ENCODE data around the gene RO60. TPM values are rescaled to one million over a fixed set of nuclear protein-coding genes. Genes with fewer than 3 reads are reported as not detected.
"Not testable (repeated sequence)": the region's sequence is repeated elsewhere in the genome, so short reads cannot be mapped to it uniquely, and the experiment has no call there.

Gene RO60
- 10 to 100 TPM; 36.4 to 47.2 TPM for total RNA-seq
- long read RNA-seq, full-length matches to known transcripts, result 47 of 59 reads
- long read RNA-seq, partial matches to known transcripts, result 2 of 59 reads
- long read RNA-seq, other reads (novel, unspliced or antisense), result 10 of 59 reads

- intact Hi-C loops (cut with DNase I, micrococcal nuclease), result loop anchor here in 1 of 2 donors (5.0 kb wide), 1 partner anchor 63 kb away; the partner anchor contains the start of gene CDC73
- peak; percentile 95 to 98 for DNase-seq
- ATAC-seq, result peak; percentile 92
These were observed at the start of gene RO60, which contains the start of gene UCHL5 for GRCh38 chr1:193059282-193060114. TSS of gene RO60 (plus strand) at chr1:193059612. CDS start at chr1:193069055, 9,443 bp downstream. TSS of gene UCHL5 (minus strand) at chr1:193059360. CDS start at chr1:193059260, 100 bp downstream.

GRCh38 chr1:193011406-193011805 lies 48.0 kb upstream of the RO60 start:
- intact Hi-C loops (cut with DNase I, micrococcal nuclease), result loop anchor here in 1 of 2 donors (10.0 kb wide), 1 partner anchor 97 kb away; no protein-coding TSS in a partner anchor
- no peak for DNase-seq
- peak; percentile 42 for ATAC-seq

GRCh38 chr1:193013005-193013404 lies 46.4 kb upstream of the RO60 start:
- ATAC-seq (no peak), DNase-seq (no peak)
- intact Hi-C loops (cut with DNase I, micrococcal nuclease), result loop anchor here in 1 of 2 donors (10.0 kb wide), 1 partner anchor 98 kb away; no protein-coding TSS in a partner anchor

DNA sequence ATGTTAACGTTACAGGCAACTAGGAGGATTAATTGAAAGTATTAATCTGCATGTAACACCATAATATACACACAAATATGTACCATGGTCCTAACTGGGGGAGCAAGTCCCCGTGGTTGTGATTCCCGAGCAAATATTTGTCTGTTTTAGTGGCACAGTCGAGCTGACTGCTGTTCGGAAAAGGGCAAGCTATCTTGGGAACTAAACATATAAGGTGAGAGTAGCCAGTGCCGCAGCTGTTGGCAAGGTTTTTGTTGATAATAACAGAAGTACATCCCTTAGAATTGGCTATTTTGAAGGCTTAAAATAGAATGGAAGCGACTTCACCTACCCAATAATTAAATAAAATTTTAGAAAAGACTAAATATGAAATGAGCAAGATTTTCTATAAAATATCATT lies 45.7 kb upstream of the RO60 start:
- DNase-seq, result no peak
- no peak for ATAC-seq

GRCh38 chr1:193014400-193014799 lies 45.0 kb upstream of the RO60 start:
- no peak for ATAC-seq
- no peak for DNase-seq
- intact Hi-C loops (cut with DNase I, micrococcal nuclease), result loop anchor here in 1 of 2 donors (10.0 kb wide), 1 partner anchor 100 kb away; no protein-coding TSS in a partner anchor

More for the DNA sequence above, 45.7 kb upstream of the RO60 start:
- intact Hi-C loops (cut with DNase I, micrococcal nuclease), result loop anchor here in 1 of 2 donors (10.0 kb wide), 1 partner anchor 99 kb away; no protein-coding TSS in a partner anchor

DNA sequence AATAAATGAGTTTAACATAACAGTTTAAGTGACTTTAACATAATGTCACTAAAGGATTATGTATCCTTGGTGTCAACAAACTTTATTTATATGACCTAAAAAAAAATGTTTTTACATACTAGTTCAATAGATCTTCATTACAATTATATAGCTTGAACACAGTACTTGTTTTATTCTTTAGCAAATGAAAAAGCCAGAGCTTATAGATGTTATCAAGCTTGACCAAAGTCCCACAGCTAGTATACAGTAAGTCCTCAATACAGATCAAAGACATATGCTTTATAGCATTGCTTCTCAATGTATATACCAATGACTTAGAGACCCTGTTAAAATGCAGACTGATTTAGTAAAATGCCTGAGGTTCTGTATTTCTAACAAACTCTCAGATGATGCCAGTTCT lies 42.6 kb upstream of the RO60 start:
- intact Hi-C loops (cut with DNase I, micrococcal nuclease), result loop anchor here in 1 of 2 donors (10.0 kb wide), 1 partner anchor 102 kb away; no protein-coding TSS in a partner anchor
- DNase-seq (no peak), ATAC-seq (no peak)

GRCh38 chr1:193019442-193020026 lies 39.9 kb upstream of the RO60 start:
- DNase-seq (no peak), ATAC-seq (peak; percentile 79)
- intact Hi-C loops (cut with DNase I, micrococcal nuclease), result loop anchor here (2.0 to 10.0 kb wide), 3 partner anchors 105 to 215 kb away; partner anchors contain the start of gene RGS2 (in 1 of the 2)

DNA sequence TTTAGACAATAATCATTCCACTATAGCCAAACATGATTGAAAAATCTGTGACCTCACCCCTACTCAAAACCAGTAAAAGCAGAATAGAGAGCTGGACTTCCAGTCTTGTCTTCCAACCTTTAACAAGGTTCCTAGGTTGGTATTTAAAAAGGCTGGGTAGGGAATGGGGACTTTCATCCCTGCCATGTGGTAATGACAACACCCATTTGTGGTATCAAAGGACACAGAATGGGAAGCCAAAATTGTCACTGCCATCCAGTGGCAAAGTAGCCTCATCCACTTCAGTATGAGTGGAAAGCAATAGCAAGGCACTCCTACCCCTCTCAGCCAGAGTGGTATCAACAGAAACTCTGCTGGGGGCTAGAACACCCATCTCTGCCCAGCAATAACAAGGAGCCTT lies 34.2 kb upstream of the RO60 start:
- DNase-seq (no peak), ATAC-seq (peak; percentile 58)
- intact Hi-C loops (cut with DNase I, micrococcal nuclease), result loop anchor here in 1 of 2 donors (10.0 kb wide), 1 partner anchor 220 kb away; the partner anchor contains the start of gene RGS2

GRCh38 chr1:193030280-193030679 lies 29.1 kb upstream of the RO60 start:
- intact Hi-C loops (cut with DNase I, micrococcal nuclease), result loop anchor here in 1 of 2 donors (10.0 kb wide), 2 partner anchors 415 to 555 kb away; no protein-coding TSS in a partner anchor
- ATAC-seq (no peak), DNase-seq (no peak)

- DNase-seq (no peak), ATAC-seq (peak; percentile 51)
- intact Hi-C loops (cut with DNase I, micrococcal nuclease), result loop anchor here in 1 of 2 donors (10.0 kb wide), 2 partner anchors 417 to 557 kb away; no protein-coding TSS in a partner anchor
These were observed 28.0 kb upstream of the RO60 start for GRCh38 chr1:193031431-193031830.

DNA sequence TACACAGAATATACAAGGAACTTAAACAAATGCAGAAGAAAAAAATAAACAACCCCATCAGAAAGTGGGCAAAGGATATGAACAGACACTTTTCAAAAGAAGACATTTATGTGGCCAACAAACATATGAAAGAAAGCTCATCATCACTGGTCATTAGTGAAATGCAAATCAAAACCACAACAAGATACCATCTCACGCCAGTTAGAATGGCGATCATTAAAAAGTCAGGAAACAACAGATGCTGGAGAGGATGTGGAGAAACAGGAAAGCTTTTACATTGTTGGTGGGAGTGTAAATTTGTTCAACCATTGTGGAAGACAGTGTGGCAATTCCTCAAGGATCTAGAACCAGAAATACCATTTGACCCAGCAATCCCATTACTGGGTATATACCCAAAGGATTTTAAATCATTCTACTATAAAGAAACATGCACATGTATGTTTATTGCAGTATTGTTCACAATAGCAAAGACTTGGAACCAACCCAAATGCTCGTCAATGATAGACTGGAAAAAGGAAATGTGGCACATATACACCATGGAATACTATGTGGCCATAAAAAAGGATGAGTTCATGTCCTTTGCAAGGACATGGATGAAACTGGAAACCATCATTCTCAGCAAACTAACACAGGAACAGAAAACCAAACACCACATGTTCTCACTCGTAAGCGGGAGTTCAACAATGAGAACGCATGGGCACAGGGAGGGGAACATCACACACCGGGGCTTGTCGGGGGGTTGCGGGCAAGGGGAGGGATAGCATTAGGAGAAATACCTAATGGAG lies 26.6 kb upstream of the RO60 start:
- not testable (repeated sequence) for DNase-seq, ATAC-seq
- intact Hi-C loops (cut with DNase I, micrococcal nuclease), result loop anchor here in 1 of 2 donors (10.0 kb wide), 2 partner anchors 418 to 558 kb away; no protein-coding TSS in a partner anchor

DNA sequence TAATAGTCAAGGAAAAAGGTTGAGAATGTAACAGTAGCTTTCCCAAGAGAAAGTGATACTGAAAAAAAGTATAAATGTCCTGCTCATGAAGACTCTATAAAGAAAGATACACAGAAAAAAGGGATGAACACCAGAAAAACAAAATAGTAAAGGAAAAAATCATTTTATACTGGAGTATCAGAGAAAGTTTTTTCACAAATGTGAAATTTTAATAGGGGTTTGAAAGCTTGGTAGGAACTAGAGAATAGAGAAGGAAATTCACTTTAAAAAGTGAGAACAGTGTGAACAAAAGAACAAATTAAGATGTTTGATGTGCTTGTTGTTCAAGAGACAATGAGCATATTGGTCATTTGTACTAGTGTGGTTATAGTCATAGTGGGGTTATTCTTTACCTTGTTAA lies 25.8 kb upstream of the RO60 start:
- DNase-seq (no peak), ATAC-seq (no peak)
- intact Hi-C loops (cut with DNase I, micrococcal nuclease), result loop anchor here in 1 of 2 donors (10.0 kb wide), 2 partner anchors 419 to 559 kb away; no protein-coding TSS in a partner anchor

GRCh38 chr1:193036337-193037047 lies 22.9 kb upstream of the RO60 start:
- intact Hi-C loops (cut with DNase I, micrococcal nuclease), result loop anchor here in 1 of 2 donors (10.0 kb wide), 2 partner anchors 422 to 562 kb away; no protein-coding TSS in a partner anchor
- DNase-seq, result no peak
- ATAC-seq, result peak; percentile 93

- intact Hi-C loops (cut with DNase I, micrococcal nuclease), result no loop called here
- no peak for ATAC-seq
These were observed 19.4 kb upstream of the RO60 start for GRCh38 chr1:193040011-193040410.

DNA sequence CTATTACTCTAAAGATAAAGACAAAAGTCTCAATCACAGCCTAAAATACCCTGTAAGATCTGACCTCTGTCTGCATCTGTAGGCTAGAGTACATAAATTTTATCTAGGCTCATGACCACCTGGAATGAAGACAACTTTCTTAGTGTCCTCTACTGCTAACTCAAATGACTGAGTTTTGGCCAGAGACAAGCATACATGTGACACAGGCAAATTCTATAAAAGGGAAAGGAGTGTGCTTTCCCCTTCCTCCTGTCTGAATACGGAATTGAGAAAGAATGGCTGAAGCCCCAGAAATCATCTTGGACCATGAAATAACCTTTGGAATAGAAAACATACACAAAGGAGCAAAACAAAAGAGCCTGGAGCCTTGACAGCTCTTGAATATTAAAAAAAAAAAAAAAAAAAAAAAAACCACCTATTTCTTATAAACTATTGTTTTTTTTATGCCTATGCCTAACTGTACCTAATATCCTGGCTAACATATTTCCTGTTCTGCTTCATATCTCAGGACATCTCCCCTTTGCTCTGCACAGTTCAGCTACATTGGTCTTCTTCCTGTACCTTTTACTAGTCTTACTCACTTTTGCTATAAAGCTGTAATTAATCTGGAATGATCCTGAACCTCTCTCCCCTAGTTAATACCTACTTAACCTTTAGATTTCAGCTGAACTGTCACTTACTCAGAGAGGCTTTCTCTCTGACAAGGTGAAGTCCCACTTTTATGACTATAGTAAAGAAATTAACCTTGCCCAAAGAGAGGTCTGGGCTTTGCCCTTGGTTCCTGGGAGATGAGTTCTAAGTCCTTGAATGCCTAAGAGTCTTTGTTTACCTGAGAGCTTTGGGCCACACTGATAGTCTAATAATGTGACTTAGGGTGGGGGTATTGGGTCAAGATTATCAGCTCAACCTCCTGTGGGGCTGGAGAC lies 16.4 kb upstream of the RO60 start:
- intact Hi-C loops (cut with DNase I, micrococcal nuclease), result no loop called here
- DNase-seq (no peak), ATAC-seq (peak; percentile 82)

More at GRCh38 chr1:193040011-193040410, 19.4 kb upstream of the RO60 start:
- DNase-seq, result no peak

DNA sequence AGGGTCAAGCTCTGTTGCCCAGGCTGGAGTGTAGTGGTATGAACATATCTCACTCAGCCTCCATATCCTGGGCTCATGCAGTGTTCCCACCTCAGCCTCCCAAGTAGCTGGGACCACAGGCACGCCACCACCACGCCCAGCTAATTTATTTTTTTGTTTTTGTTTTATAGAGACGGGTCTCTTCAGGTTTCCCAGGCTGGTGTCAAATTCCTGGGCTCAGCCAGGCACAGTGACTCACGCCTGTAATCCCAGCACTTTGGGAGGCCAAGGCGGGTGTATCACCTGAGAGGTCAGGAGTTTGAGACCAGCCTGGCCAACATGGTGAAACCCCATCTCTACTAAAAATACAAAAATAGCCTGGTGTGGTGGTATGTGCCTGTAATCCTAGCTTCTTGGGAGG lies 10.5 kb upstream of the RO60 start:
- intact Hi-C loops (cut with DNase I, micrococcal nuclease); ATAC-seq; DNase-seq: not testable (repeated sequence)

All from left colon (tissue), 2 donors.